Adrenal gland (tissue), 5 donors: ENCODE data around the gene PLXNA4.

Experiments
- POLR2A ChIP-seq, 2 donors: fragments of 450-650 bp; IDR thresholded peaks; one replicate each; pipeline ENCODE4 v1.6.1; 2017; ENCODE audit warnings: antibody characterized with exemption in 2 of 2, mild to moderate bottlenecking in 2 of 2, moderate library complexity in 1 of 2
- TF ChIP-seq, protein P1 (sequence below), 6 experiments: fragments of 450-650 bp in 4 of 6; fragments of 200-600 bp in 2 of 6; sonication (generic) in 1 of 6; IDR thresholded peaks; 1 replicate in 5 of 6; 2 replicates in 1 of 6; pipeline versions ENCODE4 v1.5.1 to v1.8.0; 2016 to 2021; ENCODE audit warnings: antibody characterized with exemption in 6 of 6, mild to moderate bottlenecking in 2 of 6, moderate library complexity in 1 of 6
- donor health status: DM: no; HTN: no; CAD: no.

DNA sequence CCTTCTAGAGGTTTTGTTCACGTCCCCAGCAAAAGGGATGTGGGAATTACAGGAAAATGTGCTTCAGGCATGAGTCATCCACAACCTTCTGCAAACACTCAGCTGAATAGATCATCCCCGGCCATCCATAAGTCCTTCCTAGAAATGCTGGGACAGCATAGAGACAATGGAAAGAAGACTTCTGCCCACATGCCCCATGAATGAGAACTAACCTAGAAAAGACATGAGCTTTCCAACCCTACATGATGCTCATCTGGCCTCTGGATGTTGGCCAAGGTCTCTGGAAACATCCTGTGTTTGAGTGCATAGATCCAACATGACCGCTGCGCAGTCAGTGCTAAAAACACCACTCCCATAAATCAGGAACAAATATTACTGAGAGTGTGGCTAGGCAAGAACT, 277.5 kb downstream of the PLXNA4 start:
- TF ChIP-seq, protein P1, sequence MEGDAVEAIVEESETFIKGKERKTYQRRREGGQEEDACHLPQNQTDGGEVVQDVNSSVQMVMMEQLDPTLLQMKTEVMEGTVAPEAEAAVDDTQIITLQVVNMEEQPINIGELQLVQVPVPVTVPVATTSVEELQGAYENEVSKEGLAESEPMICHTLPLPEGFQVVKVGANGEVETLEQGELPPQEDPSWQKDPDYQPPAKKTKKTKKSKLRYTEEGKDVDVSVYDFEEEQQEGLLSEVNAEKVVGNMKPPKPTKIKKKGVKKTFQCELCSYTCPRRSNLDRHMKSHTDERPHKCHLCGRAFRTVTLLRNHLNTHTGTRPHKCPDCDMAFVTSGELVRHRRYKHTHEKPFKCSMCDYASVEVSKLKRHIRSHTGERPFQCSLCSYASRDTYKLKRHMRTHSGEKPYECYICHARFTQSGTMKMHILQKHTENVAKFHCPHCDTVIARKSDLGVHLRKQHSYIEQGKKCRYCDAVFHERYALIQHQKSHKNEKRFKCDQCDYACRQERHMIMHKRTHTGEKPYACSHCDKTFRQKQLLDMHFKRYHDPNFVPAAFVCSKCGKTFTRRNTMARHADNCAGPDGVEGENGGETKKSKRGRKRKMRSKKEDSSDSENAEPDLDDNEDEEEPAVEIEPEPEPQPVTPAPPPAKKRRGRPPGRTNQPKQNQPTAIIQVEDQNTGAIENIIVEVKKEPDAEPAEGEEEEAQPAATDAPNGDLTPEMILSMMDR (IDR thresholded peaks at IDR 0.05): no peak
- TF ChIP-seq POLR2A (IDR thresholded peaks at IDR 0.05): no peak
